ENCODE data around the gene KIAA0586.

The KIAA0586 gene

GRCh38 chr14:58598804-58599525 is 171.4 kb downstream of the KIAA0586 start:
- no peak for FAIRE-seq

GRCh38 chr14:58599707-58600106 is 172.2 kb downstream of the KIAA0586 start:
- no peak for FAIRE-seq
